Coronary artery (tissue), 2 donors: ENCODE results near the gene RGS3.
A peak's percentile ranks its signal among the peaks of the same experiment; 100 is the strongest.

Experiments used
- DNase-seq: peaks from one replicate; pipeline ENCODE4 v3.0.0-alpha.2; 2017; ENCODE audit warnings: low spot score
- H3K27ac ChIP-seq, 2 donors: fragments of 200-600 bp; sonication (generic); one replicate each; pipeline ENCODE4 v1.5.1; 2016 to 2019
- H3K4me3 ChIP-seq: fragments of 200-600 bp; sonication (generic); 2 replicates; pipeline ENCODE4 v1.5.1; 2016; ENCODE audit warnings: mild to moderate bottlenecking, moderate library complexity
- CTCF ChIP-seq: fragments of 200-600 bp; sonication (generic); IDR thresholded peaks from one replicate; pipeline ENCODE4 v1.5.1; 2019; ENCODE audit warnings: antibody characterized with exemption

The RGS3 gene

GRCh38 chr9:113452113-113452605 lies 11.4 kb upstream of the RGS3 start:
- no peak for TF ChIP-seq CTCF
- peak overlapping the region; percentile 15 to 55 for H3K27ac ChIP-seq
- DNase-seq: no peak

GRCh38 chr9:113454914-113455761 lies 8.4 kb upstream of the RGS3 start:
- Histone ChIP-seq H3K27ac (peak overlapping the region; percentile 88 to 93), H3K4me3 (no peak overlapping the region)
- no peak for TF ChIP-seq CTCF
- DNase-seq: peak; percentile 84

More at GRCh38 chr9:113452113-113452605, 11.4 kb upstream of the RGS3 start:
- no peak overlapping the region for H3K4me3 ChIP-seq

GRCh38 chr9:113456235-113456634 lies 7.3 kb upstream of the RGS3 start:
- peak overlapping the region; percentile 88 to 93 for H3K27ac ChIP-seq
- no peak overlapping the region for H3K4me3 ChIP-seq
- TF ChIP-seq CTCF: no peak
- no peak for DNase-seq

- no peak overlapping the region for H3K27ac ChIP-seq
- TF ChIP-seq CTCF: no peak
- no peak overlapping the region for H3K4me3 ChIP-seq
- DNase-seq: peak; percentile 52
Measured at GRCh38 chr9:113461285-113461684, 2.2 kb upstream of the RGS3 start.

GRCh38 chr9:113461943-113462342 lies 1.6 kb upstream of the RGS3 start:
- H3K4me3 ChIP-seq: no peak overlapping the region
- no peak for TF ChIP-seq CTCF
- H3K27ac ChIP-seq: no peak overlapping the region
- peak; percentile 50 for DNase-seq

- no peak overlapping the region for H3K27ac ChIP-seq
- peak overlapping the region; percentile 67 for H3K4me3 ChIP-seq
- DNase-seq: peak; percentile 54
- TF ChIP-seq CTCF: no peak
Measured at GRCh38 chr9:113462781-113463286, 693 bp upstream of the RGS3 start.

GRCh38 chr9:113464286-113464660 lies 746 bp downstream of the RGS3 start:
- H3K27ac ChIP-seq: peak overlapping the region; percentile 73 to 74
- H3K4me3 ChIP-seq: peak overlapping the region; percentile 67
- DNase-seq: peak; percentile 36
- no peak for TF ChIP-seq CTCF
